Measurements from ENCODE around the gene THUMPD3.
A peak's percentile ranks its signal among the peaks of the same experiment; 100 is the strongest.

THUMPD3 gene

DNA sequence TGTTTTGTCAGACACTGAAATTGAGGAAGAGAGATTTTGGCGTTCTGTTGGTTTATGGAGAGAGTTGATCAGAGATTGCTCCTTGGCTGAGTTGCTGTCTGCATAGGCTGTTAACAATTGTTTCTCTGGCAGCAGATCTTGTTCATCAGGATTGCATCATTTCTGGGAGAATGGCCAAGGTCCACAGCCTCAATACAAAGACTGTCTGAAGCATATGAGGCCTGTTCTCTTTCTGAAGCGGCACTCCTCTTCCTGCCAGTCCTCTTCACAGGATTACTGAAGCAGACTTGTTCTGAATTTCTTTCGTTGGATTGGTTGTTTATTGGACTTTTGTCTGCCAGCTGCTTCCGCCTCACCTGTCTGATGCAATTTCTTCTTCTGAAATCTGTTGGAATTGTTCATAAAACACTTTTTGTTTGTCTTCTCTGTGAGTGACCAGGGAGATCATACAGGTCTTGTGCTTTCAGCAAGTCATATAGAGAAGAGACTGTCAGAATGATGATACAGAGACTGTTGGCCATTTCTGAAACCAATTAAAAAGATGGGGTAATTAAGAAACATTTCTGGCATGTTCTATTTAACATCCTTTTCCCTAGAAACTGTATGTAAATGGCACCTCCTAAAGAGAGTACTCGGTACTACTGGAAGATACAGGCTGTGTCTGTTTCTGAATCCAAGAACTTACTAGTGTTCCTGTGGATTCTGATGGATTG is 60.0 kb downstream of the THUMPD3 start:
- peak; percentile 26 for DNase-seq

DNA sequence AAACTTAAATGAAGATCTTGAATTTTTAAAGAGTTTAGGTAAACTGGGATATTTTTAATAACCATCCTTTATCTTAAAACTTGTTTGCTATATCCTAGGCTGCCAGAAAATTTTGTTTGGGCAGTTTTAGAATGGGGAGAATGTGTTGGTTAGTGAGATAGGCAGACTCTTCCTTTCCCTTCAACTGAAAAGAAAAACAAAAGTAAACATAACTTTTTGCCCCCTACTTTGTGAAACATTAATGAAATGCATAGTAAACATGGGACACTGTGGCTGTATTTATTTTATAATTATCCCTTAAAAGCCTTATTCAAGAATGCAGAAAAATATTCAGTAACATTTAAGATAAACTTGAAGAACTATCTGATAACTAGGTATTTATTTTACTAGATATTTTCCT is 65.6 kb downstream of the THUMPD3 start:
- DNase-seq = no peak

DNA sequence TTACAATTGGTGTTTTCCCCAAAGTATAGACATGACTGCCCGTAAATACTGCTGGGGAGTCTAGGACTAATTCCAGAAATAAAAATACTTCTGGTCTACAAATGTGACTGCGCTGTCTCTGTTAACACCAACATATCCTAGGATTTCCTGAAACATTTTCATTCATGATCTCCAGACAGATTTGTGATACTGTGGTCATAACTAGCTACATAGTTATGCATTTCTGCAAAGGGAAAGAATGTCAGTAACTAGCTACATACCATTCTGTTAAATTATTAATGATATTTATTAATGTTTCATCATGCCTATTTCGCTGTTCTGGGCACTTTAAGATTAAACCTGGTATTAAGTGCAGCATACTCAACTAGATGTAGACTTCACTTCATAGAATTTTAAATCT is 67.9 kb downstream of the THUMPD3 start:
- no peak for DNase-seq

DNA sequence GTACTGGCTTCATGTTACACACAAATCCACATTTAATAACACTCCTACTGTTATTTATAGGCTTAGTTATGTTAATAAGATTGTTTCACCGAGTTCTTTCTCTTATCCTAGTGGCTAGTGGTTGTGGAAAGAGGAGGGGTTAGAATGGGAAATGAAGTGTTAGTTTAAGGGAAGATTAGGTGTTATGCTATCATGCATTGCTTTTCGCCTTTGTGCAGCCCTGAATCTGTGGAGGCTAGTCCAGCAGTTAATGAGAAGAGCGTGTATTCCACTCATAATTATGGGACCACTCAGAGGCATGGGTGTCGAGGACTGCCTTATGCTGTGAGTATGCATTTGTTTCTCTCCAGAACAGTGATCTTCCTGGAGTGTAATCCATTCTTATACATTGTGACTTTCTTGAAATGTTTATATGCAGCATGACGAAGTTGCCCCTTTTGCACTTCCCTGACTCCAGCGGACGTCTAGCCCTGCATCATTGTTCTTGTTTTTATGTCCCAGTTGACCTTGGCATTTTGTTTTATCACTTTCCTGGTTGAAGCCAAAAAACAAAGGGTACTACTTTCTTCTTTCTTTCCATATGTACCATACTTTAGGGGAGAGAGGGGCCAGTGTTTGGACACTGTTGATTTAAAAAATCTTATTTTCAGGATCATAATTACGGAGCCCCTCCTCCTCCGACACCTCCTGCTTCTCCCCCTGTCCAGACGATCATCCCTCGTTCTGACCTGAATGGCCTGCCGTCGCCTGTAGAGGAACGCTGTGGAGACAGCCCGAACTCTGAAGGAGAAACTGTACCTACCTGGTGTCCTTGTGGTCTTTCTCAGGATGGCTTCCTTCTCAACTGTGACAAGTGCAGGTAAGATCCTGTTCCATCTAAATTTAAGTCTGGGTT is 71.0 kb downstream of the THUMPD3 start:
- DNase-seq = no peak

DNA sequence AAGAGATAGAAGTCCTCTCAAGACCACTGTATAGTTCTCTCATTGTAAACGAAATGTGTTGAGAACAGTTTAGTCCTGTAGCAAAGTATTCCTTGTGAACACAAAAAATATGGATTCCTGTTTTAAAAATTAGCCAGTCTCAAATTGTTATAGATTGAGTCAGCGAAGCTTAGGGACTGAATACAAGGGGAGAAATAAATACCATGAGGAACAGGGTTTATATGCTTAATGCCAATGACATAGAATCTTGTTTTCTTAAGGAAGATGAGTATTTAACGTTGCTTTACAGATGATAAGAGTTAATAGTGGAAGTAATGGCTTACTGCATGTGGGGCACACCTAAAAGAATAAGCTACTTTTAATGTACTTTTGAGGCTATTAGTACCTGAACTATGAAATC is 72.5 kb downstream of the THUMPD3 start:
- DNase-seq = no peak
